Natural killer cell (primary cell): ENCODE measurements around the gene TIAM1. TPM values are rescaled to one million over a fixed set of nuclear protein-coding genes. Genes with fewer than 3 reads are reported as not detected.

Experiments
- ATAC-seq, 3 donors: fragments of 150-1000 bp in 2 of 3; fragments of 200-7000 bp in 1 of 3; cut with Tn5 transposase; 1 replicate in 1 of 3; 2 replicates in 2 of 3; pipeline ENCODE4 v1.10.0; 2021; ENCODE audit warnings: mild to moderate bottlenecking in 2 of 3, moderate library complexity in 2 of 3
- DNase-seq, 2 donors: peaks; one replicate each; pipeline versions ENCODE4 v3.0.0 to v3.0.0-alpha.2; 2013 to 2021; ENCODE audit warnings: mixed read lengths in 1 of 2
- H3K27ac ChIP-seq: one replicate; pipeline ENCODE4 v1.5.1; 2013; ENCODE audit warnings: mild to moderate bottlenecking, low read length
- H3K27me3 ChIP-seq: one replicate; pipeline ENCODE4 v1.6.1; 2013; ENCODE audit warnings: low read length; ENCODE audit not compliant: control insufficient read depth, insufficient read depth
- H3K36me3 ChIP-seq: one replicate; pipeline ENCODE4 v1.6.1; 2013; ENCODE audit warnings: low read length; ENCODE audit not compliant: control insufficient read depth, insufficient read depth
- H3K4me1 ChIP-seq: one replicate; pipeline ENCODE4 v1.6.1; 2013; ENCODE audit warnings: low read length; ENCODE audit not compliant: control insufficient read depth, insufficient read depth
- H3K4me3 ChIP-seq: one replicate; pipeline ENCODE4 v1.5.1; 2013; ENCODE audit warnings: low read length
- H3K9me3 ChIP-seq: one replicate; pipeline ENCODE4 v1.6.1; 2013; ENCODE audit warnings: low read length; ENCODE audit not compliant: control insufficient read depth, insufficient read depth
- H3K27ac Mint-ChIP-seq, 2 donors: one replicate each; pipeline ENCODE4 v1.8.0; 2022; ENCODE audit warnings: mild to moderate bottlenecking in 2 of 2, mixed read lengths in 2 of 2, moderate library complexity in 1 of 2
- H3K27me3 Mint-ChIP-seq, 2 donors: one replicate each; pipeline ENCODE4 v1.8.0; 2022; ENCODE audit warnings: low read depth in 2 of 2, mixed read lengths in 2 of 2
- H3K36me3 Mint-ChIP-seq: one replicate; pipeline ENCODE4 v1.8.0; 2022; ENCODE audit warnings: mixed read lengths
- H3K4me1 Mint-ChIP-seq, 2 donors: one replicate each; pipeline ENCODE4 v1.8.0; 2022; ENCODE audit warnings: mixed read lengths in 2 of 2
- H3K4me3 Mint-ChIP-seq: one replicate; pipeline ENCODE4 v1.8.0; 2022; ENCODE audit warnings: mild to moderate bottlenecking, moderate library complexity, mixed read lengths
- H3K9me3 Mint-ChIP-seq, 2 donors: one replicate each; pipeline ENCODE4 v1.8.0; 2022; ENCODE audit warnings: mixed read lengths in 2 of 2
- CTCF ChIP-seq: fragments of 200-600 bp; IDR thresholded peaks from one replicate; pipeline ENCODE4 v1.8.0; 2022; ENCODE audit warnings: antibody characterized with exemption
- WGBS: methylation state at CpG from one replicate; pipeline ENCODE4 v1.1.7; 2013; ENCODE audit warnings: missing lambda C conversion rate; ENCODE audit not compliant: insufficient coverage; 5-methylcytosine and 5-hydroxymethylcytosine counted together
- intact Hi-C: fragments of 100-400 bp; cut with micrococcal nuclease; formaldehyde crosslinking; loops from one replicate; pipeline ENCODE4 v1.14.2; 2022
- total RNA-seq, 4 donors: library from RNA; stranded (reverse); fragments of 120-200 nt in 1 of 4; gene quantifications; one replicate each; pipeline versions ENCODE4 v1.2.3 to v1.2.4, GENCODE V29; 2013 to 2022

Gene TIAM1
- total RNA-seq, 3 donors from 2014 or later (not counting 1 experiment from before 2014, with no cell fraction given): 19.1 to 32.3 (median 19.4) TPM

GRCh38 chr21:31297806-31298205, 46.3 kb downstream of the TIAM1 start:
- H3K27ac ChIP-seq: no peak overlapping the region
- H3K9me3 ChIP-seq: no peaks in the 10 kb centered on the region
- no peak overlapping the region for H3K4me3 ChIP-seq
- no peak overlapping the region for H3K27ac Mint-ChIP-seq
- peaks cover 6 to 9% of the 10 kb centered on the region in 2 donors for H3K4me1 Mint-ChIP-seq
- H3K36me3 ChIP-seq: no peaks in the 10 kb centered on the region
- no peak for ATAC-seq
- no peak overlapping the region for H3K4me3 Mint-ChIP-seq
- intact Hi-C loops: no loop called here
- 94% methylated on average over 6 of the region's 6 CpGs for WGBS
- no peaks in the 10 kb centered on the region for H3K27me3 Mint-ChIP-seq
- H3K9me3 Mint-ChIP-seq: no peaks in the 10 kb centered on the region
- H3K36me3 Mint-ChIP-seq: no peaks in the 10 kb centered on the region
- H3K27me3 ChIP-seq: no peaks in the 10 kb centered on the region
- TF ChIP-seq CTCF: no peak
- DNase-seq: no peak
- no peaks in the 10 kb centered on the region for H3K4me1 ChIP-seq

GRCh38 chr21:31295676-31296075, 48.4 kb downstream of the TIAM1 start:
- no peak for TF ChIP-seq CTCF
- WGBS: 94% methylated on average over 11 of the region's 11 CpGs
- H3K27ac Mint-ChIP-seq: no peak overlapping the region

GRCh38 chr21:31294691-31295090, 49.4 kb downstream of the TIAM1 start:
- Mint-ChIP-seq H3K36me3 (no peaks in the 10 kb centered on the region), H3K27ac (no peak overlapping the region), H3K4me3 (no peak overlapping the region), H3K4me1 (peaks cover 6 to 9% of the 10 kb centered on the region in 2 donors), H3K27me3 (no peaks in the 10 kb centered on the region), H3K9me3 (no peaks in the 10 kb centered on the region)
- H3K9me3 ChIP-seq: no peaks in the 10 kb centered on the region
- no peaks in the 10 kb centered on the region for H3K36me3 ChIP-seq
- 96% methylated on average over 11 of the region's 11 CpGs for WGBS
- H3K4me1 ChIP-seq: no peaks in the 10 kb centered on the region
- DNase-seq (no peak), ATAC-seq (no peak)
- H3K27me3 ChIP-seq: no peaks in the 10 kb centered on the region
- TF ChIP-seq CTCF: no peak
- no peak overlapping the region for H3K4me3 ChIP-seq
- intact Hi-C loops: no loop called here
- no peak overlapping the region for H3K27ac ChIP-seq

More at GRCh38 chr21:31295676-31296075, 48.4 kb downstream of the TIAM1 start:
- DNase-seq (no peak), ATAC-seq (no peak)
- no peak overlapping the region for H3K4me3 Mint-ChIP-seq
- Histone ChIP-seq H3K9me3 (no peaks in the 10 kb centered on the region), H3K27ac (no peak overlapping the region), H3K27me3 (no peaks in the 10 kb centered on the region), H3K36me3 (no peaks in the 10 kb centered on the region), H3K4me3 (no peak overlapping the region), H3K4me1 (no peaks in the 10 kb centered on the region)
- peaks cover 6 to 9% of the 10 kb centered on the region in 2 donors for H3K4me1 Mint-ChIP-seq
- H3K9me3 Mint-ChIP-seq: no peaks in the 10 kb centered on the region
- intact Hi-C loops: no loop called here
- H3K36me3 Mint-ChIP-seq: no peaks in the 10 kb centered on the region
- no peaks in the 10 kb centered on the region for H3K27me3 Mint-ChIP-seq

- H3K9me3 Mint-ChIP-seq: no peaks in the 10 kb centered on the region
These were observed 50.1 kb downstream of the TIAM1 start for GRCh38 chr21:31293986-31294385.

More at GRCh38 chr21:31293986-31294385, 50.1 kb downstream of the TIAM1 start:
- H3K27ac Mint-ChIP-seq: no peak overlapping the region
- Histone ChIP-seq H3K36me3 (no peaks in the 10 kb centered on the region), H3K9me3 (no peaks in the 10 kb centered on the region), H3K27me3 (no peaks in the 10 kb centered on the region), H3K4me1 (no peaks in the 10 kb centered on the region), H3K27ac (no peak overlapping the region), H3K4me3 (no peak overlapping the region)
- H3K36me3 Mint-ChIP-seq: no peaks in the 10 kb centered on the region
- no peak for DNase-seq
- intact Hi-C loops: no loop called here
- ATAC-seq: no peak
- no peak for TF ChIP-seq CTCF
- H3K4me3 Mint-ChIP-seq: no peak overlapping the region
- H3K4me1 Mint-ChIP-seq: peaks cover 6 to 9% of the 10 kb centered on the region in 2 donors
- H3K27me3 Mint-ChIP-seq: no peaks in the 10 kb centered on the region
